Measurements from ENCODE around the gene RAVER1.

- TF ChIP-seq CTCF (conservative IDR thresholded peaks at IDR 0.05) = no peak
- TF ChIP-seq ZFX (IDR thresholded peaks at IDR 0.05) = no peak
Measured at GRCh38 chr19:10266706-10267105, 66.6 kb downstream of the RAVER1 start.
